HG03378 (cell line): ENCODE measurements around the gene TUBGCP5.
A peak's percentile ranks its signal among the peaks of the same experiment; 100 is the strongest.

Experiments used
- ATAC-seq: cut with Tn5 transposase; IDR thresholded peaks from one replicate; pipeline ENCODE4 v1.9.1; 2021; ENCODE audit warnings: mild to moderate bottlenecking, moderate library complexity; ENCODE audit not compliant: unreplicated experiment

The TUBGCP5 gene

GRCh38 chr15:22979238-22980188 lies 59.9 kb downstream of the TUBGCP5 start:
- peak; percentile 61 for ATAC-seq

GRCh38 chr15:22978691-22979237 lies 60.6 kb downstream of the TUBGCP5 start:
- ATAC-seq = peak; percentile 39

DNA sequence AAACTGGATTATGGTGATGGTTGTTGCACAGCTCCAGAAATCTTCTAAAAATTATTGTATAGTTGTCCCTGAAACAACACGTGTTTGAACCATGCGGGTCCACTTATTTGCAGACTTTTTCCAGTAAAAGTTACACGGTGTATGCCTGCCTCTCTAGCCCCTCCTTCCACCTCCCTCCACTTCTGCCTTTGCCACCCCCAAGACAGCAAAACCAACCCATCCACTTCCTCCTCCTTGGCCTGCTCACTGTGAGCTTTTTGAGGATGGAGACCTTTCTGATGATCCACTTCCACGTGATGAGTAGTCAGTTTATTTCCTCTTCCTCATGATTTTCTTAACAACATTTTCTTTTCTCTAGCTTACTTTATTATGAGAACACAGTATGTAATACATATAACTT lies 64.6 kb downstream of the TUBGCP5 start:
- no peak for ATAC-seq

DNA sequence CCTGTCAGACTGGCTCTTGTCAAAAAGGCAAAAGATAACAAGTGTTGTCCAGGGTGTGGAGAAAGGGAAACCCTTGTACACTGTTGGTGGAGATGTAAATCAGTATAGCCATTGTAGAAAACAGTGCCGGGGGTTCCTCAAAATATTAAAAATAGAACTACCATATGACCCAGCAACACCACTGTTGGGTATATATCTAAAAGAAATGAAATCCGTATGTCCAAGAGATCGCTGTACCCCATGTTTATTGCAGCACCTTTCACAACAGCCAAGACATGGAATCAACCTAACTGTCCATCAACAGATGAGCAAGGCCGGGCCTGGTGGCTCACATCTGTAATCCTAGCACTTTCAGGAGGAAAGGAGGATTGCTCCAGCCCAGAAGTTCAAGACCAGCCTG lies 65.4 kb downstream of the TUBGCP5 start:
- ATAC-seq = no peak

DNA sequence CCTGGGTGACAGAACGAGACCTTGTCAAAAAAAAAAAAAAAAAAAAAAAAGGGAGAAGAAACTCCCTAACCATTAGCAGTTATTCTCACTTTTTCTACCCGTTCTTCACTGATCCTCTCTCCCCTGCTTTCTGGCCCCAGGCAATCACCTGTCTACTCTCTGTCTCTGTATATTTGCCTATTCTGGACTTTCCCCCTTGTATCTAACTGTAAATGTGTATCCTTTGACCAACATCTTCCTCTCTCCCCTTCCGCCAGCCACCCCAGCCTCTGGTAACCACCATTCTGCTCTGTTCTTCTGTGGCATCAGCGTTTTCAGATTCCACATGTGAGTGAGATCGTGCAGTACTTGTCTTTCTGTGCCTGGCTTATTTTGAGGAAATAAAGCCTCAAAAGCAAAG lies 66.1 kb downstream of the TUBGCP5 start:
- peak; percentile 77 for ATAC-seq

DNA sequence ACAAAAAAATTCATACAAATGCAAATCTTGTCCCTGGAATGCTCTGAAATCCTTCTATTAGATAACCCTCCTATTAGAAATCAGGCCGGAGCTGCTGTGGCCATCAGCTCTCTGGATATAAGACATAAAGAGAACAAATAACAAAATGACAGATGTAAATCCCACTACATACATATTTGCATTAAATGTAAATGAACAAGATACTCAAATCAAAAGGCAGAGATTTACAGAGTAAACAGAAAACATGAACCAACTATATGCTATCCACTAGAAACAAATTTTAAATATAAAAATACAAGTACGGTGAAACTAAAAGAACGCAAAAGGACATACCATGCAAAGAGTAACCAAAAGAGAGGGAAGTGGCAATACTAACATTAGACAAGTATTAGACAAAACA lies 69.9 kb downstream of the TUBGCP5 start:
- no peak for ATAC-seq

- ATAC-seq = no peak
Measured at GRCh38 chr15:22968366-22968765, 71.0 kb downstream of the TUBGCP5 start.

- ATAC-seq = no peak
Measured at GRCh38 chr15:22967084-22967770, 72.1 kb downstream of the TUBGCP5 start.

DNA sequence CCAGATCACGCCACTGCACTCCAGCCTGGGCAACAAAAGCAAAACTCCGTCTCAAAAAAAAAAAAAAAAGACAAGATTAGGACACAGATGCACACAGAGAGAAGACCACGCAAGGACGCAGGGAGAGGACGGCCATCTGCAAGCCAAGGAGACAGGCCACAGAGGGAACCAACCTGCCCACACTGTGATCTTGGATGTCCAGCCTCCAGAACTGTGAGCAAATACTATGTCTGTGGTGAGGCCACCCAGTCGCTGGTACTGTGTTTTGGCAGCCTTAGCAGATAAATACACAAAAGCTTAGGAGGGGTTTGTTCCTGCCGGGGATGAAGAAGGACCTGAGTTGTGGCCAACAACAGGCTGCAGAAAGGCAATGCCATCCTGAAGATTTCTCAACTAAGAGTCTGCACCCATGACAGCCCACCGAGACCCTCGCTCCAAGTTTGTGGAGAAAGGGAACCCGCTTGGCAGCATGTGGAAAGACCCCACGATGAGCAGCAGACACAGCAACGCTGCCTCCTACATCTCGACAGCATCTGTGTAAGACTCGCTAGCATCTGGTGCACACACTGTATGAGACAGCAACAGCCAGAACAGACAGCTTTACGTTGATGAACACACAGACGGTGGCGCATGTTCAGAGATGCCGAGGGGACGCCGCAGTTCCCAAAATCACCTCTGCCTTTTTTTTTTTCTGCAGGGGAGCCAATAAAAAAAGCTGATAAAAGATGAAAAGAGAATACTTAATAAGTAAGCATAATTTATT lies 72.9 kb downstream of the TUBGCP5 start:
- no peak for ATAC-seq

- ATAC-seq = no peak
Measured at GRCh38 chr15:22963641-22964040, 75.7 kb downstream of the TUBGCP5 start.

- ATAC-seq = no peak
Measured at GRCh38 chr15:22962611-22963010, 76.8 kb downstream of the TUBGCP5 start.

GRCh38 chr15:22961762-22962161 lies 77.6 kb downstream of the TUBGCP5 start:
- ATAC-seq = no peak

DNA sequence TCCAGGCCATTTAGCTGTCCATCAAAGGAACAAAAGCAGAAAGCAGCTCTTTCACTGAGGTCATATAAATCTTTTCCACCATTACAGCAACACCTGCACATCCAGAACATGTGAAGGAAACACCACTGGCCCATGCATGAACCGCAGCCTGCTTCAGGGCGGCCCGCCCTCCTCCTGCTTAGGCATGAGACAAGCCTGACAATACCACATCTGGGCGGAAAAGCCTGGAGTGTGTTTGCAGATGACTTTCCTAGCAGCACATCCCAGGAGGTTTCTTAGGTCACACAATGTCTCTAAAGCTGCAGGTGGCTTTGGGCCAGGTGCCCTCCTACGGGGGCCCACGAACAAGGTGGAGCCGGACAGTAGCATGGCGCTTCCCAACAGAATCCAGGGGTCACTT lies 78.8 kb downstream of the TUBGCP5 start:
- no peak for ATAC-seq

DNA sequence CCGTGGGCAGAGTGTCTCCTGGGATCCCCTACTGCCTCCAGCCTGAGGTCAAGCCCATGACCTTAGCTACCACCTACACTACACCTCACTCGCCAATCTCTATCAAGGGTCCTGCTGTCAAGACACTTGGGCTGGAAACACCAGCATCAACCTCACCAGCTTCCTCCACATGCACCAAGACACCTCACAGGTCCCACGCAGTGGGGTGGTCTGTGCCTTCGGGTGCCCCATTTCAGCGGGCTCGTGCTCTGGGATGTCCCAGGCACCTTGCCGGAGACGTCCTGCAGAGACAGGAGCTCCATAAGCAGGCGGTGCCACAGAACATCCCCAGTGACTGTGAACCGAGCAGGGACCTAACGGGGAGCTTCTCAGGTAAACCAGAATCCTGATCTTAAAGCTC lies 79.2 kb downstream of the TUBGCP5 start:
- ATAC-seq = no peak

GRCh38 chr15:22959321-22960101 lies 79.9 kb downstream of the TUBGCP5 start:
- ATAC-seq = no peak

DNA sequence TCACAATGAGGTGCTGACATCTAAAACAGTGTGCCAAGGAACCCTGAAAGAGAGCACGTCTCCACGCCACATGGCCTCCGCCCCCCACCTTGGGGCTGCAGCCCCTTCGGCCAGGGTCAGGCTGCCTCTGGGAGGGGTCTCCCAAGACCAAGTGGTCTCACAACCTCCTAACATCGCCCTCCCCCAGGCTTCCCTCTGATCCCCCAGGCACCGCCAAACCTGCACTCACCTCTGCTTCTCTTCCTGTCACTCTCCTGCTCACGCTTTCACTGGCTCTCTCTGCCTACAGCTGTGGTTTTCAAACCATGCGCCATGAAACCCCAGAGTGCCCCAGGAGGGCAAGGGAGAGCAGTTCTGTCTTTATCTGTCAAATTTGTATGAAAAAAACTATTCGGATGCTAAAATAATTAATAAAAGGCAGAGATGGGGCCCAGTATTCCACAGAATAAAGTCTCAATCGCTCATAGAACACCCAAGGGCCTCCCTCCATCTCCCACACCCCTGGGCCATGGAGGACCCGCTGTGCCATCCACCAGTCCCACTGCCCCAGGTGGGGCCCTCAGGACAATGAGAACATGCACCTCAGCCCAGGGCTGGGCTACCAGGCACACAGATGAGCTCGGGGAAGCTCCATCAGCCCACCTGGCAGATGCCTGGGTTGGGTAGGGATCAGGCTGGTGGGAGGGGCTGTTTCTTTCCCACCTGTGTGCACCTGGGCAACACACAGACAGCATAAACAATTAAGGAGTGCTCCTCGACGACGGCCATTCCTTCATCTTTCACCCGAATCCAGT lies 80.7 kb downstream of the TUBGCP5 start:
- ATAC-seq = peak; percentile 48

- ATAC-seq = no peak
Measured at GRCh38 chr15:22956978-22957260, 82.5 kb downstream of the TUBGCP5 start.

- ATAC-seq = no peak
Measured at GRCh38 chr15:22956257-22956977, 83.0 kb downstream of the TUBGCP5 start.

DNA sequence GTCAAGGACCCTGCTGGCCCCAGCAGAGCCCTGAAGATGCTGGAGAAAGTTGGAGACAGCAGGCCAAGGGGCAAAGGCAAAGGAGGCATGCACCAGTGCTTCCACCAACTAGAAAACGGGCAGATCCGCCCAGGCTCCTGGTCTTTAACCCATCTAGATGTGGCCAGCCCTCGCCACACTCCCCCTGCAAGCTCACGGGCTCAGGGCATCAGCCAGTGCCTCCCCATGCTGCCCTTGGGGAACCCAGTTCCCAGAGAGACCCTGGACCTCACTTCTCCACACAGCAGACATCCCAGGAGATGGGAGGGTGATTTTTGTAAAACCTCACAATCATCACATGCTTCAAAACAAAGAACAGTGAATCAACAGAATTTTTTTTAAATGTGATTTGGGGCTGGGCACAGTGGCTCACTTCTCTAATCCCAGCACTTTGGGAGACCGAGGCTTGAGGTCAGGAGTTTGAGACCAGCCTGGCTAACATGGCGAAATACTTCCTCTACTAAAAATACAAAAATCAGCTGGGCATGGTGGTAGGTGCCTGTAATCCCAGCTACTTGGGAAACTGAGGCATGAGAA lies 83.7 kb downstream of the TUBGCP5 start:
- ATAC-seq = no peak
